IMR-90 (cell line): ENCODE results near the gene BMP15.

Source experiments
- CEBPB ChIP-seq: IDR thresholded peaks from 2 replicates; pipeline ENCODE4 v1.6.1; 2012; ENCODE audit warnings: low read depth, low read length, improper control_type of control experiment
- MAZ ChIP-seq: IDR thresholded peaks from 2 replicates; pipeline ENCODE4 v1.6.1; 2012; ENCODE audit warnings: low read depth, mild to moderate bottlenecking, low read length, improper control_type of control experiment, moderate library complexity, borderline replicate concordance
- POLR2A ChIP-seq: IDR thresholded peaks from 2 replicates; pipeline ENCODE4 v1.6.1; 2012; ENCODE audit warnings: mild to moderate bottlenecking, low read depth, low read length
- TF ChIP-seq, protein P1 (sequence below): conservative IDR thresholded peaks from 2 replicates; pipeline ENCODE4 v1.5.1; 2012; ENCODE audit warnings: mild to moderate bottlenecking, low read depth, low read length, improper control_type of control experiment
- TF ChIP-seq, protein P2 (sequence below): fragments of 150-350 bp; IDR thresholded peaks from 2 replicates; pipeline ENCODE4 v1.6.1; 2017; ENCODE audit warnings: mild to moderate bottlenecking, antibody characterized with exemption, low read length, low read depth

DNA sequence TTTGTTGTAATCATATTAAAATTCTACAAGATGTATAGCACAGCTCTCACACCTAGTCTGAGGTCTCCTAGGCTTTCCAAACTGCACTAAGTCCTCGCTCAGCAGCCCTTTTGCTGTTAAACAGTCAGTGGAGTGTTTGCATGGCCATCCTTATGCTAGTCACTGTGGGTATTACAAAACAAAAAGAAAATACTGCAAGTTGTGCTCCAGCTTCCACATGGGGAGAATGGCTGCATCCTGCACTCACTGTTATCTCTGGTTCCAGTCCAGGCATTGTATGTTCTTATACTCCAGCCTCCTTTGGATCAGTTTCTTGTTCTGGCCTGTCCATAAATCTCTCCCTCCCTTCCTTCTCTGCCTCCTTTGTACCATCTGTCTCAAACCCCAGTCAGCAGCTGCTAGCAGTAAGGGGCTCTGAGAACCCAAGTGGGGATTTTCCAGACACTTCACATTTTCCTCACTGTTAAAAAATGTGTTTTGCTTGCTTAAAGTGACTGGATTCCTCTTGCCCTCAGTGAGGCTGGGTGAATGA, 38.5 kb upstream of the BMP15 start:
- TF ChIP-seq, protein P1, sequence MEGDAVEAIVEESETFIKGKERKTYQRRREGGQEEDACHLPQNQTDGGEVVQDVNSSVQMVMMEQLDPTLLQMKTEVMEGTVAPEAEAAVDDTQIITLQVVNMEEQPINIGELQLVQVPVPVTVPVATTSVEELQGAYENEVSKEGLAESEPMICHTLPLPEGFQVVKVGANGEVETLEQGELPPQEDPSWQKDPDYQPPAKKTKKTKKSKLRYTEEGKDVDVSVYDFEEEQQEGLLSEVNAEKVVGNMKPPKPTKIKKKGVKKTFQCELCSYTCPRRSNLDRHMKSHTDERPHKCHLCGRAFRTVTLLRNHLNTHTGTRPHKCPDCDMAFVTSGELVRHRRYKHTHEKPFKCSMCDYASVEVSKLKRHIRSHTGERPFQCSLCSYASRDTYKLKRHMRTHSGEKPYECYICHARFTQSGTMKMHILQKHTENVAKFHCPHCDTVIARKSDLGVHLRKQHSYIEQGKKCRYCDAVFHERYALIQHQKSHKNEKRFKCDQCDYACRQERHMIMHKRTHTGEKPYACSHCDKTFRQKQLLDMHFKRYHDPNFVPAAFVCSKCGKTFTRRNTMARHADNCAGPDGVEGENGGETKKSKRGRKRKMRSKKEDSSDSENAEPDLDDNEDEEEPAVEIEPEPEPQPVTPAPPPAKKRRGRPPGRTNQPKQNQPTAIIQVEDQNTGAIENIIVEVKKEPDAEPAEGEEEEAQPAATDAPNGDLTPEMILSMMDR, result no peak
- TF ChIP-seq, protein P2, sequence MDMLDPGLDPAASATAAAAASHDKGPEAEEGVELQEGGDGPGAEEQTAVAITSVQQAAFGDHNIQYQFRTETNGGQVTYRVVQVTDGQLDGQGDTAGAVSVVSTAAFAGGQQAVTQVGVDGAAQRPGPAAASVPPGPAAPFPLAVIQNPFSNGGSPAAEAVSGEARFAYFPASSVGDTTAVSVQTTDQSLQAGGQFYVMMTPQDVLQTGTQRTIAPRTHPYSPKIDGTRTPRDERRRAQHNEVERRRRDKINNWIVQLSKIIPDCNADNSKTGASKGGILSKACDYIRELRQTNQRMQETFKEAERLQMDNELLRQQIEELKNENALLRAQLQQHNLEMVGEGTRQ, result no peak
- TF ChIP-seq CEBPB, result no peak
- no peak for TF ChIP-seq POLR2A
- TF ChIP-seq MAZ, result no peak
